Mesenchymal stem cell (in vitro differentiated cells and primary cell): ENCODE results near the gene LDB3.

Experiments
- DNase-seq: peaks from one replicate; pipeline ENCODE4 v3.0.0-alpha.2; 2013
- H2AFZ ChIP-seq: one replicate; pipeline ENCODE4 v1.6.1; 2013; ENCODE audit warnings: low read depth, mild to moderate bottlenecking, control low read depth, inconsistent platforms, low read length, moderate library complexity
- H2AK5ac ChIP-seq: 2 replicates; pipeline ENCODE4 v1.6.1; 2013; ENCODE audit warnings: low read length, moderate library complexity, mild to moderate bottlenecking, inconsistent platforms; ENCODE audit not compliant: severe bottlenecking
- H2BK120ac ChIP-seq: one replicate; pipeline ENCODE4 v1.6.1; 2013; ENCODE audit warnings: low read depth, mild to moderate bottlenecking, inconsistent platforms, low read length, moderate library complexity
- H2BK12ac ChIP-seq, 2 experiments: one replicate each; pipeline ENCODE4 v1.6.1; 2013; ENCODE audit warnings: inconsistent platforms in 2 of 2, low read length in 2 of 2, mild to moderate bottlenecking in 2 of 2, moderate library complexity in 2 of 2, control low read depth in 1 of 2
- H2BK15ac ChIP-seq: one replicate; pipeline ENCODE4 v1.6.1; 2013; ENCODE audit warnings: mild to moderate bottlenecking, low read depth, inconsistent platforms; ENCODE audit not compliant: poor library complexity, severe bottlenecking
- H2BK5ac ChIP-seq: 2 replicates; pipeline ENCODE4 v1.6.1; 2013; ENCODE audit warnings: low read depth, mild to moderate bottlenecking, low read length, control low read depth, inconsistent platforms; ENCODE audit not compliant: poor library complexity, severe bottlenecking
- H3K14ac ChIP-seq, 2 experiments: one replicate each; pipeline ENCODE4 v1.6.1; 2013; ENCODE audit warnings: inconsistent platforms in 2 of 2, low read length in 2 of 2, control low read depth in 1 of 2, mild to moderate bottlenecking in 1 of 2, moderate library complexity in 1 of 2
- H3K18ac ChIP-seq, 2 experiments: one replicate each; pipeline ENCODE4 v1.6.1; 2013; ENCODE audit warnings: inconsistent platforms in 2 of 2, low read length in 2 of 2, control low read depth in 1 of 2, low read depth in 1 of 2, mild to moderate bottlenecking in 1 of 2
- H3K23ac ChIP-seq, 2 experiments: one replicate each; pipeline ENCODE4 v1.6.1; 2013; ENCODE audit warnings: inconsistent platforms in 2 of 2, low read length in 2 of 2, mild to moderate bottlenecking in 2 of 2, moderate library complexity in 2 of 2, control low read depth in 1 of 2
- H3K27ac ChIP-seq: 2 replicates; pipeline ENCODE4 v1.5.1; 2013; ENCODE audit warnings: mild to moderate bottlenecking, moderate library complexity, low read length, control low read depth, inconsistent platforms; ENCODE audit not compliant: poor library complexity, severe bottlenecking
- H3K27me3 ChIP-seq, 2 experiments: 2 replicates each; pipeline versions ENCODE4 v1.6.1 to v1.7.0; 2013; ENCODE audit warnings: low read length in 2 of 2, mild to moderate bottlenecking in 2 of 2, moderate library complexity in 2 of 2, control low read depth in 1 of 2, inconsistent platforms in 1 of 2; ENCODE audit not compliant: control insufficient read depth in 1 of 2, insufficient read depth in 1 of 2
- H3K36me3 ChIP-seq, 2 experiments: 2 replicates each; pipeline versions ENCODE4 v1.6.1 to v1.7.0; 2013; ENCODE audit warnings: low read length in 2 of 2, control low read depth in 1 of 2, inconsistent platforms in 1 of 2, low read depth in 1 of 2, mild to moderate bottlenecking in 1 of 2; ENCODE audit not compliant: insufficient read depth in 2 of 2, control insufficient read depth in 1 of 2
- H3K4ac ChIP-seq, 2 experiments: one replicate each; pipeline ENCODE4 v1.6.1; 2013; ENCODE audit warnings: inconsistent platforms in 2 of 2, low read length in 2 of 2, mild to moderate bottlenecking in 2 of 2, moderate library complexity in 2 of 2, control low read depth in 1 of 2, low read depth in 1 of 2
- H3K4me1 ChIP-seq: 2 replicates; pipeline ENCODE4 v1.6.1; 2013; ENCODE audit warnings: low read depth, low read length, control low read depth; ENCODE audit not compliant: control insufficient read depth, insufficient read depth
- H3K4me2 ChIP-seq: 2 replicates; pipeline ENCODE4 v1.6.1; 2013; ENCODE audit warnings: low read length, mild to moderate bottlenecking, inconsistent platforms; ENCODE audit not compliant: poor library complexity, severe bottlenecking
- H3K4me3 ChIP-seq, 2 experiments: 2 replicates each; pipeline versions ENCODE4 v1.5.1 to v1.7.0; 2013; ENCODE audit warnings: low read length in 2 of 2, mild to moderate bottlenecking in 2 of 2, control low read depth in 1 of 2, low read depth in 1 of 2; ENCODE audit not compliant: insufficient read depth in 1 of 2
- H3K79me1 ChIP-seq: replicated peaks from 2 replicates; pipeline ENCODE4 v1.6.1; 2013; ENCODE audit warnings: mild to moderate bottlenecking, control low read depth, low read length, inconsistent platforms; ENCODE audit not compliant: poor library complexity, severe bottlenecking
- H3K9ac ChIP-seq: 2 replicates; pipeline ENCODE4 v1.7.0; 2013; ENCODE audit warnings: mild to moderate bottlenecking, low read length, moderate library complexity
- H3K9me3 ChIP-seq: 2 replicates; pipeline ENCODE4 v1.7.0; 2013; ENCODE audit warnings: mild to moderate bottlenecking, low read length; ENCODE audit not compliant: control insufficient read depth
- H4K8ac ChIP-seq: one replicate; pipeline ENCODE4 v1.6.1; 2013; ENCODE audit warnings: inconsistent platforms, mild to moderate bottlenecking, low read length, moderate library complexity
- H4K91ac ChIP-seq: one replicate; pipeline ENCODE4 v1.6.1; 2013; ENCODE audit warnings: mild to moderate bottlenecking, low read length, inconsistent platforms
- WGBS: methylation state at CpG from one replicate; pipeline ENCODE4 v1.1.7; 2013; ENCODE audit warnings: mixed read lengths; 5-methylcytosine and 5-hydroxymethylcytosine counted together

Gene LDB3

DNA sequence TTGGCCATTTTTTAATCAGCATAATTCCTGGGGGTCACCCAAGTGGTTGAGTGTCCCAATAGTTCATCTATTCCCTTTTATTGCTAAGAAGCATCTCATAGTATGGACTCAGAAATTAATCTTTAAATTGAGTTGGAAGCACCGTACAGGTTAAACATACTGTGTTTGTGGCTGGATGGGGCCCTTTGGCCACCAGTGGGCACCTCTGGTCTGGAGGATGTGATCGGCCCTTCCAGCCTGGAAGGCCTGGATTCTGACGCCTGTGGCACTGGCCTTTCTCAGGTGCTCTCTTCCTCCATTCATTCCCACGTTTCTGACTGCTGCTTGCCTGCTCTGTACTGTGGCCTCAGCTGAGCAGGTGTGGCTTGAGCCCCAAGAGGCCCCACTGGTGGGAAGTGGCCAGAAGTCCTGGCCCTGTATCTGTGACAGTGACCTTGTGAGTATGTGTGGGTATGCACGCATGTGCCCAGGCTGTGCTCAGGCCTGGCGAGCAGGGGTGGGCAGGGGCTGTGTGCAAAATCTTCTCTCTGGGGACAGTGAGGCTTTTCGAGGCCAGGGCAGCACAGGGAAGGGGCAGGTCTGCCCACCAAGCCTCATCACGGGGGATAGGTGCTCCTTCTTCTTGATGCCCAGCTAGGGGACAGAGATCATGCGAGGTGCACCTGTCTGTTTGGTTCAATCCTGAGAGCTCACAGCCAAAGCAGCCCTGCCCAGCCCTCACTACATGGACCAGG lies 30.1 kb downstream of the LDB3 start:
- 82% methylated on average over 9 of the region's 9 CpGs for WGBS
- no peaks in the 10 kb centered on the region for H3K36me3 ChIP-seq
- H3K79me1 ChIP-seq: no peaks in the 10 kb centered on the region
- H3K9ac ChIP-seq: no peak overlapping the region
- no peak overlapping the region for H3K18ac ChIP-seq
- H3K27me3 ChIP-seq: peaks cover 15 to 21% of the 10 kb centered on the region in 2 experiments
- peaks cover 5% of the 10 kb centered on the region for H3K4me1 ChIP-seq
- H3K4me2 ChIP-seq: no peak overlapping the region
- H3K9me3 ChIP-seq: no peaks in the 10 kb centered on the region
- peak overlapping the region in 1 of 2 experiments; percentile 52 for H2BK12ac ChIP-seq
- H3K4ac ChIP-seq: no peak overlapping the region
- no peak overlapping the region for H3K27ac ChIP-seq
- DNase-seq: no peak
- H3K14ac ChIP-seq: no peak overlapping the region
- H2BK120ac ChIP-seq: no peak overlapping the region
- H4K91ac ChIP-seq: no peak overlapping the region
- H2BK15ac ChIP-seq: no peak overlapping the region
- no peak overlapping the region for H2AK5ac ChIP-seq
- no peak overlapping the region for H3K4me3 ChIP-seq
- H4K8ac ChIP-seq: no peak overlapping the region
- no peak overlapping the region for H2AFZ ChIP-seq
- no peak overlapping the region for H2BK5ac ChIP-seq
- no peak overlapping the region for H3K23ac ChIP-seq

- Histone ChIP-seq H3K4me2 (no peak overlapping the region), H3K4me3 (no peak overlapping the region), H3K79me1 (no peaks in the 10 kb centered on the region), H3K4me1 (peaks cover 2% of the 10 kb centered on the region), H3K23ac (no peak overlapping the region), H2AFZ (no peak overlapping the region), H2AK5ac (no peak overlapping the region), H3K36me3 (no peaks in the 10 kb centered on the region), H2BK120ac (no peak overlapping the region), H2BK12ac (no peak overlapping the region), H3K9ac (no peak overlapping the region), H3K9me3 (no peaks in the 10 kb centered on the region), H3K14ac (no peak overlapping the region), H3K18ac (no peak overlapping the region), H3K4ac (no peak overlapping the region), H4K91ac (no peak overlapping the region), H4K8ac (no peak overlapping the region), H3K27me3 (peaks cover 15 to 21% of the 10 kb centered on the region in 2 experiments), H3K27ac (no peak overlapping the region), H2BK15ac (no peak overlapping the region), H2BK5ac (no peak overlapping the region)
- 85% methylated on average over 7 of the region's 7 CpGs for WGBS
- no peak for DNase-seq
These were observed 30.8 kb downstream of the LDB3 start for GRCh38 chr10:86699125-86699524.

- no peaks in the 10 kb centered on the region for H3K36me3 ChIP-seq
- H3K18ac ChIP-seq: no peak overlapping the region
- no peak overlapping the region for H2BK120ac ChIP-seq
- H3K9ac ChIP-seq: no peak overlapping the region
- no peak overlapping the region for H3K4me2 ChIP-seq
- peaks cover 15 to 21% of the 10 kb centered on the region in 2 experiments for H3K27me3 ChIP-seq
- no peaks in the 10 kb centered on the region for H3K9me3 ChIP-seq
- 93% methylated on average over 8 of the region's 8 CpGs for WGBS
- DNase-seq: no peak
- no peak overlapping the region for H2BK5ac ChIP-seq
- no peak overlapping the region for H4K8ac ChIP-seq
- no peak overlapping the region for H3K14ac ChIP-seq
- H2BK12ac ChIP-seq: no peak overlapping the region
- H3K4me3 ChIP-seq: no peak overlapping the region
- no peak overlapping the region for H4K91ac ChIP-seq
- no peak overlapping the region for H2AK5ac ChIP-seq
- no peak overlapping the region for H2BK15ac ChIP-seq
- peaks cover 2% of the 10 kb centered on the region for H3K4me1 ChIP-seq
- H3K23ac ChIP-seq: no peak overlapping the region
- H2AFZ ChIP-seq: peak overlapping the region; percentile 24
- no peaks in the 10 kb centered on the region for H3K79me1 ChIP-seq
- H3K4ac ChIP-seq: no peak overlapping the region
- H3K27ac ChIP-seq: no peak overlapping the region
These were observed 31.2 kb downstream of the LDB3 start for GRCh38 chr10:86699541-86699940.

DNA sequence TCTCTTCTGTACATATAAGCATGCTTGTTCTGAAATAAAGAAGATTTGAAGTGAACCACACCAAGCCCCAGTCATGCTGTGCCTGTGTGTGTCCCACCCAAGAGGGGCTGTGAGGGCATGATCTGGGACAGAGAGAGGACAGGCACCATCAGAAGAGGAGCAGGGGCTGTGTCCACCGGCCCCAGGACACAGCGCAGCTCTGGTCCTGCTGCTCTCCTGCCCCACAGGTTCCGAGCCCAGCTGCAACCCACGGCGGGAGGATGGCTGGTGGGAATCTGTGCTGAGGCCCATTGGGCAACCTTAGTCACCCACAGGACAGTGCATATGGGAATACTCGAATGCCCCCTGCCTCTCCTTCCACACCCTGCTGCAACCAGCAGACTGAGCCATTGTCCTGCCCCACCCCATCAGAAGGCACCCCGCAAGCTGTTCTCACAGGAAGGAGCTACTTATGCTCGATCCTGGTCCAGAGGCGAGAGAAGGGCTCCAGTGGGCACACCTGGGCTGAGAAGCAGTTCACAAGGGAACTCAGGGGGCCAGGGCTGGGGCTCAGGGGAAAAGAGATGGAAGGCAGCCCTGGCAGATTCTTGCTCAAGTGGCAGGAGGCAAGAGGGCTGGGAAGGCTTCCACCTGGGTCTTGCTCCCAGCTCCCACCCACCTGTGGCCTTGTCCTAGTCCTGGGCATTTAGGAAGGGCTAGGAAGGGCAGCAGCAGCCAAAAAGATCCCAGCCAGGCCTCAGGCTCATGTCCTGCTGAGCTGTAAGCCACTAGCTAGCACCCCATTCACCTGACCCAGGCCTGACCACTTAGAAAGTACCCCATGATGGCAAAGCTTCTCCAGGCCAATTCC lies 31.9 kb downstream of the LDB3 start:
- H3K79me1 ChIP-seq: no peaks in the 10 kb centered on the region
- H3K18ac ChIP-seq: no peak overlapping the region
- no peaks in the 10 kb centered on the region for H3K9me3 ChIP-seq
- no peak overlapping the region for H2AK5ac ChIP-seq
- H3K14ac ChIP-seq: peak overlapping the region in 1 of 2 experiments; percentile 88
- H3K4me2 ChIP-seq: no peak overlapping the region
- H4K8ac ChIP-seq: no peak overlapping the region
- DNase-seq: no peak
- 90% methylated on average over 9 of the region's 9 CpGs for WGBS
- no peak overlapping the region for H2BK120ac ChIP-seq
- no peaks in the 10 kb centered on the region for H3K36me3 ChIP-seq
- no peak overlapping the region for H2BK15ac ChIP-seq
- no peak overlapping the region for H4K91ac ChIP-seq
- H3K23ac ChIP-seq: no peak overlapping the region
- H2BK5ac ChIP-seq: no peak overlapping the region
- H3K27ac ChIP-seq: no peak overlapping the region
- H3K4me3 ChIP-seq: no peak overlapping the region
- peaks cover 2% of the 10 kb centered on the region for H3K4me1 ChIP-seq
- no peak overlapping the region for H3K4ac ChIP-seq
- peaks cover 13 to 16% of the 10 kb centered on the region in 2 experiments for H3K27me3 ChIP-seq
- no peak overlapping the region for H2BK12ac ChIP-seq
- no peak overlapping the region for H2AFZ ChIP-seq
- H3K9ac ChIP-seq: no peak overlapping the region
